ENCODE measurements around the gene GDNF.

The GDNF gene

DNA sequence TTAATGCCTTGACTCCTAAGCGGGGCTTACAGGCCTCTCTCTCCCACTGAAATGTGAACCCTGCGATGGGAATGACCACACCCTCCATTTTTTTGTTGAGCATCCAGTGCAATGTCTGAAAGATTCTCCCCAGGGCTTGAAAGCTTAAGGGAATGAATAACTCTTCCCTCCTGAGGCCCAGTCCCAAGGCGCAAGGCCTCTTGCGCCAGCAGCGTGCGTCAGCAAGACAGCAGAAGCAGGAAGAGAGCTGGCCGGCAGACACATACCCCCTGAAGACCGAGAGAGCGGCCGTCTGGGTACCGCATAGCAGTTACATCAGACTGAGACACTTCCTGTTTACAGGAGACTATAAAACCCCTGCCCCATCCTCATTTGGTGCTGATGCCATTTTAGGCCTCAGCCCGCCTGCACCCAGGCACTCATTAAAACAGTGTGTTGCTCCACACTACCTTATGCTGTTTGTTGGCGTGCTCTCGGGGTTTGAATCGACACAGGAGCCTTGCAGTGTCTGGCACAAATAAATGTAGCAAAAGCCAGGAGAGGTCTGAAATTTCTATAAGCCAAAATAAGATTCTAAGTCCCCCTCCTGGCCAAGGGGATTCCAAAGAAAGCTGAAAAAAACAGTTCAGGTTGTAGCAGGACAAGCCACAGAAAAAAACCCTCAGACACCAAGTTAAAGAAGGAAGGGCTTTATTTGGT lies 62.3 kb downstream of the GDNF start:
- DNase-seq: no peak

- DNase-seq: no peak
Observed at GRCh38 chr5:37776826-37777225, 63.0 kb downstream of the GDNF start.

- no peak for DNase-seq
Observed at GRCh38 chr5:37774912-37775483, 64.8 kb downstream of the GDNF start.

- no peak for DNase-seq
Observed at GRCh38 chr5:37773809-37774208, 66.0 kb downstream of the GDNF start.

DNA sequence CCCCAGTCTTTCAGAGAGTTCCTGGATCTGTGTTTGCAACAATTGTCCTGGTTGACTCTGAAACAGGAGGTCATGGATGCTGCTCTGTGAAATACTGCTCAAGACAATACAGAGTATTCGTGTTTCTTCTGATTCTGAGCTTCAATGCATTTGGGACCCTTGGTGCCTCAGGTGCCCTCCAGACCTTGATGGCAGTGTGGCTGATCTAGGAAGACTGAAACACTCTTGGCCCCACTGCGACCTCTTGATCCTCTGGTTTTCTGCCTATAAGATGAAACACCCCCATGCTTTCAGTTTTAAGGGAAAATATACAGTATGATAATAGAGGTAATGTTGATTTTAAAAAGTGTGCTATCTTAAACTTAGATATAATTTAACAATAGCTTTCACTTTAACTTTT lies 67.6 kb downstream of the GDNF start:
- no peak for DNase-seq

DNA sequence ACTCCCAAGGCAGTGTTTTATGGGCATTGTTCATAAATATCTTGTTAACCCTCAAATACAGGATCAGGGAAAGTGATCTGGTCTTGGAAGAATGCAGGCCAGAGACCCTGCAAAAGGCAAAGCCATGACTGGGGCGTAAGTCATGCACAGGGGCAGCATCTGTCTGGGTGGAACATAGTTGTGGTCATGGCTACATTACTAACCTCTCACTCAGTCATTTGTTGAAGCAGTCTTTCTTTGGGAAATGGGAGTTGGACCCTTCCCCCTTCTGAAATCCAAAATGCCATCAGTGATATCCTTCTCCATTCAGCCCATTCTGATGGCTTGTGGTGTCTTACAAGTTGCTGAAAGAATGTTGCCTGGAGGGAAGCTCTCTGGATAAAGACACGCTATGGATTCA lies 68.1 kb downstream of the GDNF start:
- DNase-seq: no peak

DNA sequence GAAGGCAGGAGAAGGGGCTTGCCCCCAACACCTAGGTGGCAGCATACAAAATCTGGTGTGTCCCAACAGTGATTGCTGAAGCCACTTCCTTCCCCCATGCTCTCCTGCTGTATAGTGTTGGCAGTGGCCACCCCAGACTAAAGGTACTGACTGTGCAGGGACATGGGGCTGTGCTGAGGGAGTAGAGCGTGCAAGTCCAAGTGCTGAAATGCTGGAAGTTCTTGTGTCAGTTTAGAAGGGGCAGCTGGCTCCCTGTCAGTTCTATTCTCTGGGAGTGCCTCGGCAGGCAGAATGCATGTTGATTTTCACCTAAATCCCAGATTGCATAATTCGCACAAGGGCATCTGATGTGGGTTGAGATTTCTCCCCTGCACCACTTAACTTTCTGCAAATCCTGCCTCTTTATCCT lies 68.6 kb downstream of the GDNF start:
- no peak for DNase-seq

DNA sequence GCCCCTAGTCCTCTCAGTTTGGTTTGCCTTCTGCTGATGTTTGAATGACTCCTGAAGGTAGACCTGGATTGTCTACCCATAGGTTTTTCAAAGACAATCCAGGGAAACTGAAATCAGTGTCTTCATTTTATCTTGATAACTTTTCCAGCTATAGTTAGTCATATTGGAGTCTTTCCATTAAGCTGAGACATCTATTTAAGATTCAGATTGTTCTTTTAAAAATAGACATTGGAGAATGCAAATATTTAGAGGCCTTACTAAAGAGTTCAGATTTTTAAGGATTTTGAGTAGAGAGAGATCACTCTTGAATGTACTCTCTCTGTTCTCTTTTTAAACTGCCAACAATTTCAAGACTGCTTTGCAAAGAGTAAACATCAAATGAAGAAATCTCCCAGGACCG lies 69.1 kb downstream of the GDNF start:
- DNase-seq: no peak

DNA sequence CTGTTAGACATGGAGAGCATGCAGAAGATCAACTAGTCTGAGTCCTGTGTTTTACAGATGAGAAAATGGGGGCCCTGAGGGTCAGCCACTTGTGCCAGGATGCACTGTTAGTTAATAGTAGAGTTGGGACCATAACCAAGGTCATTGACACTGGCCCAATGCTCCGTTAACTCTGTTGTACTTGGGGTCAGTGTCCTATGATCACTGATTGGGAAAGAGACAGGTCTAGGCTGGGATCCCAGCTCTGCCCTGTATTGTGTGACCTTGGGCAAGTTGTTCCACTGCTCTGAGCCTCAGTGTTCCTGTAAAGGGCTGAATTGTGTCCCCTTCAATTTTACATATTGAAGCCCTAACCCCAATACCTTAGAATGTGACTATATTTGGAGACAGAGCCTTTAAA lies 70.0 kb downstream of the GDNF start:
- DNase-seq: no peak

DNA sequence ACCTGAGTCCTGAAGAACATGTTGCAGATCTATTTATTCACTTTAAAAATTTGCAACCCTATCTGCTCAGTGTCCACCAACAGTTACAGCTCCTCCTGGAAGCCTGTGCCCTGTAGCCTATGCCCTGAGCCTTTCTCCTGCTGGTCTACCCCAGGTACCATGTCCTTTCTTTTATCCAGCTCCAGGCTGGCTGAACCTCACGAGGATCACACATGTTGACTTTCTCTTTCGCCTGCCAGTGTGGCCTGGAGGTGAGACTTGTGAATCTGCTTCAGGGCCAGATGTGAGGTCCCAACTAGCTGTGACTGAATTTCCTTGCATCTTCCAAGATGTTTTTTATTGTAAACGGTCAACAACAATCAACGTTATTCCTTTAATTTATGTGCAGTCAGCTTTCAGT lies 70.7 kb downstream of the GDNF start:
- no peak for DNase-seq

- no peak for DNase-seq
Observed at GRCh38 chr5:37768371-37768770, 71.5 kb downstream of the GDNF start.

DNA sequence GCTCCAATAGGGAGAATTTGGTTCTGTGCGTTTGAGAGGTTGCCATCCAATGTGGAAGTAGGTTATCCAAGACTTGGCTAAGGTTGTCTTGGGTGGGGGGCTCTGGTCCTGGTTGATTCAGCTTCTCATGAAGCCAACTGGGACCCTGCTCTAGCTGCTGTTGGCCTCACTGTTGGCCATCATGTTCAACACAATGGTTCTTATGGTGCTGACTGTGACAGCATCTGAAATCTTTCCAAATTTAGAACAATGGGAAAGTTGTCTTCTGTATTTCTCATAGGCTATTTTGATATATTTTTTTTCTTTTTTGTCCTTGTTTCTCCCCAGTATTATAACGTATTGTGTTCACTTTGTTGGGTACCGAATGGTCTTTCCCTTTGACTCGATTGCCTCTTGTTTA lies 71.9 kb downstream of the GDNF start:
- DNase-seq: no peak

DNA sequence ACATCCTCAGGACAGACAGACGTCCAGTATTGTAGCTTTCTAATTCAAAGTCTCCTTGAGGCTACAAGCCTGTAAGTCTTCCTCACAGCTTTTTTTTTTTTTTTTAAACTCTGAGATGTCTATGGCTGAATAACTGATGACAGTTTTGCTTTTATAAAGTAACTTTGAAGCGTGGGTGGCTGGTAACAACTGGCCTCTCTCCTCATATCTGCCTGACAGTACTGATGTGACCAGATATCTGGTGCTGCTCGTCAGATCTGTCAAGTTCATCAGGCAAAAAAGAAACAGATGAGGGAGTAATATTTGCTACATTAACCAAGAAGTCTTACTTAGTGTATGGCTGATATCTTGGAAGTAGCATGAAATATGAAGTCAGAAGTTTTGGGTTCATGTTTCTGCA lies 72.6 kb downstream of the GDNF start:
- DNase-seq: no peak

All from NCI-H1048 (cell line).